BLaER1 (cell line): ENCODE data around the gene TRIM31.

ENCODE experiments used
- H3K27ac ChIP-seq: shearing (Covaris generic); formaldehyde crosslinking; 2 replicates; pipeline ENCODE4 v1.8.1; 2022
- H3K27me3 ChIP-seq: shearing (Covaris generic); formaldehyde crosslinking; 2 replicates; pipeline ENCODE4 v1.8.1; 2022
- H3K36me3 ChIP-seq: shearing (Covaris generic); formaldehyde crosslinking; 2 replicates; pipeline ENCODE4 v1.8.1; 2022
- H3K4me1 ChIP-seq: shearing (Covaris generic); formaldehyde crosslinking; 2 replicates; pipeline ENCODE4 v1.8.1; 2022
- H3K4me2 ChIP-seq: shearing (Covaris generic); formaldehyde crosslinking; 2 replicates; pipeline ENCODE4 v1.8.1; 2022
- H3K4me3 ChIP-seq: shearing (Covaris generic); formaldehyde crosslinking; 2 replicates; pipeline ENCODE4 v1.8.1; 2022
- H3K9ac ChIP-seq: shearing (Covaris generic); formaldehyde crosslinking; 2 replicates; pipeline ENCODE4 v1.8.1; 2022
- H3K9me3 ChIP-seq: shearing (Covaris generic); formaldehyde crosslinking; 2 replicates; pipeline ENCODE4 v1.8.1; 2022
- H4K20me1 ChIP-seq: shearing (Covaris generic); formaldehyde crosslinking; 2 replicates; pipeline ENCODE4 v1.8.1; 2022
- Cebpa-rat ChIP-seq: shearing (Covaris generic); IDR thresholded peaks from 2 replicates; pipeline ENCODE4 v1.8.1; 2022

The TRIM31 gene

DNA sequence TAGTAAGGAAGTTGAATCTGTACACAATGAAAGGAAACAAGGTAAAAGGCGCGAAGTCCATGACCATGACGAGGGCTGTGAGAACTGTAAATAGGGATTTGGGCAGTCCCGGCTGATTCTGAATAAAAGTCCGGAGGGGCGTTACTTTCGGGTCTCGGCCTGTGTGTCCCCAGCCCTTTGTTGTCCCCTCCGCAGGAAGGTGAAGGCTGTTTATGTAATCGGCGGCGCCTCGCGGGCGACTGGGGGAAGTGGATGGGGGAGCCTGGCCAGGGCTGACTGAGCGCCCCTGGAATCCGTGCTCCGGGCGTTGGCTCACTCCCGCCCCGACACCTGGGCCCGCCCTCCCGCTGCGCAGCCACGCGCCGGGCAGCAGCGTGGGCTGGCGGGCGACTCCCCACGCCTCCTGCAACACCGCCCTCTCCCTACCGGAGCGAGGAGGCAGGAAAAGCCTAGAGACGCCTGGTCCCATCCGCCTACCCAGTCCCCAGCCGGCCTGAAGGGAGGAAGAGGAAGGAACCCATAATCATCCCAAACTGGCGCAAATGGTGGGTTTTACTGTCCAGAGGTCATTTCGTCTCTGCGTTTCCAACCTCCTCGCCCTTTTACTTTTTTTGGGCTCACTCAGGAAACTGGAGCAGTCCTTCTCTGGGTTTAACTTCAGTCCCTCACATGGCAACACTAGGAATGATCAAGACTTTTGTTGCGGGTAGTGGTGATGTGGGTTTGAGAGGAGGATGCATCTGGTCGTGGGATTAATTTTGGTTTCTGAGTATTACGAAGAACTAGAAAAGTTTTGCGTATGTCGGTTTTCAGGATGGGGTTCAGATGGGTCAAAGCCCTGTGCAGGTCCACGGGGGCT lies 12.1 kb downstream of the TRIM31 start:
- Histone ChIP-seq H3K36me3 (no peaks in the 10 kb centered on the region), H3K9me3 (no peaks in the 10 kb centered on the region), H3K27ac (no peak overlapping the region), H4K20me1 (peaks cover 10% of the 10 kb centered on the region; the same call in 1 of the 2 replicates), H3K4me1 (peaks cover 35% of the 10 kb centered on the region), H3K27me3 (peaks cover 67% of the 10 kb centered on the region), H3K9ac (0 out of 2 replicates have a peak overlapping the region, but pooled peaks have one; percentile 28), H3K4me2 (peak overlapping the region; percentile 97), H3K4me3 (peak overlapping the region; percentile 65)
- TF ChIP-seq Cebpa-rat, result no peak

DNA sequence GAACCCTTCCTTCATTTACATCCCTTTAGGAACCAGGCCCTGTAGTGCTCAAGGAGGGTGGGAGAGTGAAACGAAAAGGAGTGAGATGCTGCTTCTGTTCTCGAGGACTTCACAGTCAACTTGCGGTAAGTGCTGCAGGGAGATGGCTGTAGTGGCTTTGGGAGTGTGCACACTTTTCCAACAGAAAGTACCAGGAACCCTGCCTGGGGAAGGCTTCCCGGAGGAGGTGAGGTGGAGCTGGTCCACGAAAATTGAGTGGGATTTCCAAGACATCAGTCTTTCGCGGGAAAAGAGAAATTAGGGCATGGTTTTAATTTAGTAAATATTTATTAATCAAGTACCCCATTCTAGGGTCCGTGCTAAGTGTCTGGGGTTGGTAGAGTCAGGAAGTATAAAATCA lies 12.7 kb downstream of the TRIM31 start:
- Histone ChIP-seq H3K27me3 (peaks cover 67% of the 10 kb centered on the region), H3K4me3 (peak overlapping the region; percentile 65)

DNA sequence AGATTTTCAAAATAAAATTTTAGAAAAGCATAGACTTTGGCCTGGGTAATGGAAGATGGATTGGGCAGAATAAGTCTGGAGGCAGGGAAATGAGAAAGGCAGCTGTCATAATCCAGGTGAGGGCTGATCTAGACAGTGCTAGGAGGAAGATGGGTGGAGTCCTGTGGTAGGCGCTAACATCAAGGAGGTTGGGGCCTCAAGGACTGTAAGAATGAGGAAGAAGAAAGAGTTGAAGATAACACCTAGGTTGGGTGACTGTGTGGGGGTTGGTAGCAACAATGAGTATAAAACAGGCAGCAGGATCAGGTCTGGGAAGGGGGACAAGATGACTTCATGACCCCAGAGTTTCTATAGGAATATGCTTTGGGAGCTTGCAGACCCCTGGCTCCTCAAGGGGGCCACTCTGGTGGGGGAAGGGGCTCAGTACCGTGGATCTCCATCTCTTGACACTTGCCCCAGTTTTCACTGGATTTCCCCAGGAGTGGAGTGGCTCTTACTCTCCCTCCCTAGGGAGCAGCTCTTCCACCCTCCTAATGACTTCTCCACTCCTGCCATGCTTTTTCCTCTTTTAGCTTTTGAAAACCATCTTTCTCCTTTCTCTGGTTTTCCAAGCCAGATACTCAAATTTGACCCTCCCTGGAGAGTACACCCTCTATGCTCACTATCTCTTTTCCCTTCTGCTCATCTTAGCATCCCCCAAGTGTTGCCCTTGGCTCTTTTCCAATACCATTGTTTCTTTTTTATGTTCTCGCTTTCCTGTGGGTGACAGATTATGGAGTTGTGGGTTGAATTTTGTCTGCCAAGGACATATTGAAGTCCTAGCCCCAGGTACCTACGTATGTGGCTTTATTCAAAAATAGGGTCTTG lies 14.8 kb downstream of the TRIM31 start:
- Histone ChIP-seq H3K4me3 (no peak overlapping the region), H3K4me1 (peaks cover 30% of the 10 kb centered on the region), H3K9me3 (no peaks in the 10 kb centered on the region), H3K27me3 (peaks cover 54% of the 10 kb centered on the region), H3K36me3 (no peaks in the 10 kb centered on the region), H3K4me2 (no peak overlapping the region), H4K20me1 (peaks cover 10% of the 10 kb centered on the region; the same call in 1 of the 2 replicates), H3K27ac (no peak overlapping the region), H3K9ac (no peak overlapping the region)
- no peak for TF ChIP-seq Cebpa-rat

More for the DNA sequence above, 12.7 kb downstream of the TRIM31 start:
- H4K20me1 ChIP-seq, result peaks cover 10% of the 10 kb centered on the region; the same call in 1 of the 2 replicates
- no peaks in the 10 kb centered on the region for H3K9me3 ChIP-seq
- TF ChIP-seq Cebpa-rat, result no peak
- no peak overlapping the region for H3K9ac ChIP-seq
- no peaks in the 10 kb centered on the region for H3K36me3 ChIP-seq
- peak overlapping the region; percentile 97 for H3K4me2 ChIP-seq
- no peak overlapping the region for H3K27ac ChIP-seq
- peaks cover 35% of the 10 kb centered on the region for H3K4me1 ChIP-seq

DNA sequence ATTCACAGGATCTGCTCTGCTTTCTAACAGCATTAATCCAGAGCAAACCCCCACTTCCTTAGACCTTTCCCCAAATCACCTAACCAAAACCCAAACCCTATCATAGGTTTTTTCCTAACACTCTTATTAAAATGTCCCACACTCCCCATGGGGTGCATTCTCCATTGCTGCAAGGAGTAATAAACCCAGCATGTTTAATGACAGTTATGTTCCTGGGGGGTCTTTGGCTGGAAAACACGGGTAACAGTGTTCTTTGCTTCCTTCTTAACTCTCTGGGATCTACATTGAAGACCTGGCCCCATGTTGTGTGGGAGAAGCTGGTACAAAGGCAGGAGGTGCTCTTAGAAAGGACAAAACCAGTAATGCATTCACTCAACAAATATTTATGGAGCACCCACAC lies 16.1 kb downstream of the TRIM31 start:
- no peaks in the 10 kb centered on the region for H3K9me3 ChIP-seq
- H3K4me1 ChIP-seq, result peaks cover 17% of the 10 kb centered on the region
- peaks cover 10% of the 10 kb centered on the region; the same call in 1 of the 2 replicates for H4K20me1 ChIP-seq
- H3K9ac ChIP-seq, result no peak overlapping the region
- no peak overlapping the region for H3K4me2 ChIP-seq
- no peak for TF ChIP-seq Cebpa-rat
- H3K27me3 ChIP-seq, result peaks cover 51% of the 10 kb centered on the region
- no peak overlapping the region for H3K27ac ChIP-seq
- no peaks in the 10 kb centered on the region for H3K36me3 ChIP-seq
- H3K4me3 ChIP-seq, result no peak overlapping the region

DNA sequence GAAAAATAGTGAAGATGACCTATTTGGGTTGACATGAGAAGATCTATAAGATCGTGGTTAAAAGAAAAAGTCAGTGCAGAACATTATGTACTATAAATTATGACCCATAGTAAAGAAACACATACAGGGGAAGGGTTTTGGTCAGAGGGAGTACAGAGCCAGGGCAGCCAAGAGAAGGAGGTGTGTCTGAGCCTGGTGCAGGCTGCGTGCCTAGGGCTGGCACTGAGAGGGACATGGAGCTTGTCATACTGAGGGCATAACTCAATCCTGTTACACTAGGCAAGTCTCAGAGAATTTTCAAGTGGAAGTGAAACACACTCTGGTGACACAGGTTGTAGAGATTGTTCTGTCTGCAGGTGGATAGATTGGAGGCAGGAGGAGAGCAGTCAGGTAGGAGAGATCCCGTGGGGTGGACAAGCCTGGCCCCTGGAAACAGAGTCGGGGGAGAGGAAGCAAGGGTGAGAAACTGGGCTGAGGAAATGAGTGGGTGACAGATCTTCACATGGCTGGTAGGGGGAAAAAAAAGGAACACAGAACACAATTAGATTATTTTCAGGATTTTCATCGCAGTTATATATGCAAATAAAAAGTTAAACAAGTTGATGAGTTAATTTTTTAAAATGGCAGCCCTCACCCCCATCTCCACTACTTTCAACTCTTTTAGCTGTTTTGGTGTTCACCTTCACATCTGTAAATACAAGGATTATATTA lies 18.8 kb downstream of the TRIM31 start:
- no peaks in the 10 kb centered on the region for H3K4me1 ChIP-seq
- no peaks in the 10 kb centered on the region for H4K20me1 ChIP-seq
- H3K36me3 ChIP-seq, result no peaks in the 10 kb centered on the region
- no peak overlapping the region for H3K9ac ChIP-seq
- no peaks in the 10 kb centered on the region for H3K9me3 ChIP-seq
- H3K4me3 ChIP-seq, result no peak overlapping the region
- H3K27ac ChIP-seq, result no peak overlapping the region
- peaks cover 26% of the 10 kb centered on the region for H3K27me3 ChIP-seq
- TF ChIP-seq Cebpa-rat, result no peak
- no peak overlapping the region for H3K4me2 ChIP-seq

DNA sequence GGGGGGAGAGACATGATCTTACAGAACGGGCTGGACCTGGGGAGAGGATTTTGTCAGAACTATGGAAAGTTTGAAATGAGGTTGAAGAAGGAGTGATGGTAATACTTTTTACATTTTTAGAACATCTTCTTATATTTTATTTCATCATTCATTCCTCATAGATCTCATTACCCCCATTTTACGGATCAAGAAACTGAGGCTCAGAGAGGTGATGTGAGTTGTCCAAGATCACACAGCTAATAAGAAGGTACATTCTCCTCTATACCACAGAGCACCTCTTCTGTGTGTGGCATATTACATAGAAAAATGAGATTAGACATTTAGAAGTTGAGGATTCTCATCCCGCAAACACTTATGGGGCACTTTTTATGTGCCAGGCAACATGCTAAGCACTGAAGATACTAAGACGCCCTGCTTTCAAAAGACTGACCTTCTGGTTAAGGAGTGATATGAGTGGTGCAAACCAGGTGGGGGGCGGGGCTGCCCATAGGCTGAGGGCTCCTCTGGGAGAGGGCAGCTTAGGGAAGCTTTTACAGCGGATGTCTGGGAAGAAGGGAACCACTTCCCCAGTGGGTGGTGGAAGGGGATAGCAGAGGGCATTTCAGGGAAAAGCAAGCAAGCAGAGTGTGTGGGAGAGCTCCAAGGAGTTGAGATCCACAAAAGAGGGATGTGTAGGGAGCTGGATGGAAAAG lies 19.9 kb downstream of the TRIM31 start:
- no peaks in the 10 kb centered on the region for H3K4me1 ChIP-seq
- no peaks in the 10 kb centered on the region for H4K20me1 ChIP-seq
- no peak overlapping the region for H3K27ac ChIP-seq
- no peak overlapping the region for H3K9ac ChIP-seq
- H3K4me3 ChIP-seq, result no peak overlapping the region
- no peaks in the 10 kb centered on the region for H3K36me3 ChIP-seq
- H3K27me3 ChIP-seq, result peaks cover 16% of the 10 kb centered on the region
- no peak for TF ChIP-seq Cebpa-rat
- H3K9me3 ChIP-seq, result no peaks in the 10 kb centered on the region
- no peak overlapping the region for H3K4me2 ChIP-seq

DNA sequence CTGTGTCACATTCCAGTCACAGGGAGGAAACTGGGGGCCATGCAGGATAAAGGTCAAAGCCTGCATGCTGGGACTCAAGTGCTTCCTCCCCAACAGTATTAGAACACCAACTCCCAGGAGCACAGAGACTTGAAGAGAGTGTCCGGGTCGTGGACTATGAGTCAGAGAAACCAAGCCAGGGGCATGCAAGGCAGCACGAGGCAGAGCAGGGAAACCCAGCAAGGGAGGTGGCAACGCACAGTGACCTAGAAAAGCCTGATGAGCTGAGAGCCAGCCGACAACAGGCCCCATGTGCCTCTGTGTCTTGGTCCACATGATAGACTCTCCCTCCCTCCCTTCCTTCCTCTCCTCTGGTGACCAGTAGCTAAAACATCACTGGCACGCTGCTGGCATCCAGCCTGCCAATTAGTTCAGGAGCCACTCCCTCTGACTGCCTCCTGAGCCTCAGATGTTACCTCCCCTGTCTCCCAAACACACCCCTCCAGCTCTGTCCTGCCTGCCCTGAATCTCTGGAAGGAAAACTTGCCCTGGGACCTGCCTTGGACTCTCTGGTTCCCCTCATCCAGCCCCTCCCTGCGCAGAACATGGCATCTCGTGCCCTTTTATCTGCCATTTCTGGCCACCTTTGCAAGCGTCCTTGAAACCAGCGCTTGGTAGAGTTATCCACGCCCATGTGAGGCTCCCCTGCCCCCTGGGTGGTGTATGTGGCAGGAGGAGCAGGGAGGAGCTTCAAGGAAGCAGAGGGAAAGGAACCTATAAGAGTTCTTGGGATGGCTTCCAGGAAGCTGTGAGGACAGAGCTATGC lies 21.1 kb downstream of the TRIM31 start:
- Histone ChIP-seq H3K4me1 (no peaks in the 10 kb centered on the region), H3K9me3 (no peaks in the 10 kb centered on the region), H3K27ac (no peak overlapping the region), H3K27me3 (peaks cover 4% of the 10 kb centered on the region), H3K4me2 (no peak overlapping the region), H4K20me1 (no peaks in the 10 kb centered on the region), H3K4me3 (no peak overlapping the region), H3K9ac (no peak overlapping the region), H3K36me3 (no peaks in the 10 kb centered on the region)
- TF ChIP-seq Cebpa-rat, result no peak

DNA sequence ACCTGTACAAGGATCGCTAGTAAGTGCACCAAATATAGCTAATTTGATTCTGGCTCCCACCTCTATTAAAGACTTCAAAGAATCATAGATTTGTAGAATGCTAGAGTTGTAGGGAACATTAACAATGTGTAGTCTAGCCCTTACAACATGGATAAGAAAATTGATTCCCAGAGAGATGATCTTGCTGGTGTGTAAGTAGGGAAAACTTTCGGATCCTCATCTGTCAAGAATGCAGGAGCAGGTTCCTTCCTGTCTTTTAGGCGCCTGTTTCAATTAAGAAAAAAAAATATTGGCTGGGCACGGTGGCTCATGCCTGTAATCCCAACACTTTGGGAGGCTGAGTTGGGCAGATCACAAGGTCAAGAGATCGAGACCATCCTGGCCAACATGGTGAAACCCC lies 25.0 kb downstream of the TRIM31 start:
- H3K27me3 ChIP-seq, result peaks cover 3% of the 10 kb centered on the region; the same call in 1 of the 2 replicates
- no peaks in the 10 kb centered on the region for H3K9me3 ChIP-seq
- H3K27ac ChIP-seq, result no peak overlapping the region
- no peaks in the 10 kb centered on the region for H4K20me1 ChIP-seq
- no peak overlapping the region for H3K4me2 ChIP-seq
- no peak overlapping the region for H3K4me3 ChIP-seq
- no peaks in the 10 kb centered on the region for H3K36me3 ChIP-seq
- no peaks in the 10 kb centered on the region for H3K4me1 ChIP-seq
- TF ChIP-seq Cebpa-rat, result no peak
- H3K9ac ChIP-seq, result no peak overlapping the region
